Neural progenitor cell (in vitro differentiated cells): Measurements from ENCODE around the gene PARVA. TPM values are rescaled to one million over a fixed set of nuclear protein-coding genes. Genes with fewer than 3 reads are reported as not detected.
A peak's percentile ranks its signal among the peaks of the same experiment; 100 is the strongest.

Experiments
- DNase-seq: peaks from one replicate; pipeline ENCODE4 v3.0.0-alpha.2; 2016; ENCODE audit warnings: low spot score
- H2AFZ ChIP-seq: fragments of 200-600 bp; sonication (generic); replicated peaks from 2 replicates; pipeline ENCODE4 v1.6.1; 2016; ENCODE audit warnings: antibody characterized with exemption
- H3F3A ChIP-seq: fragments of 200-600 bp; sonication (generic); 2 replicates; pipeline ENCODE4 v1.6.1; 2016; ENCODE audit warnings: antibody characterized with exemption, low read depth
- H3K27ac ChIP-seq: fragments of 200-600 bp; sonication (generic); 2 replicates; pipeline ENCODE4 v1.5.1; 2016; ENCODE audit warnings: mild to moderate bottlenecking
- H3K27me3 ChIP-seq: fragments of 200-600 bp; sonication (generic); 2 replicates; pipeline ENCODE4 v1.6.1; 2016; ENCODE audit warnings: mild to moderate bottlenecking, moderate library complexity
- H3K36me3 ChIP-seq: fragments of 200-600 bp; sonication (generic); 2 replicates; pipeline ENCODE4 v1.5.1; 2016
- H3K4me1 ChIP-seq: fragments of 200-600 bp; sonication (generic); 2 replicates; pipeline ENCODE4 v1.6.1; 2016; ENCODE audit warnings: mixed run types
- H3K4me2 ChIP-seq: fragments of 200-600 bp; sonication (generic); 2 replicates; pipeline ENCODE4 v1.6.1; 2016
- H3K4me3 ChIP-seq: fragments of 200-600 bp; sonication (generic); 2 replicates; pipeline ENCODE4 v1.5.1; 2016
- H3K79me2 ChIP-seq: fragments of 200-600 bp; sonication (generic); 2 replicates; pipeline ENCODE4 v1.6.1; 2016; ENCODE audit warnings: low read depth
- H3K9ac ChIP-seq: fragments of 200-600 bp; sonication (generic); 2 replicates; pipeline ENCODE4 v1.6.1; 2016
- H3K9me3 ChIP-seq: fragments of 200-600 bp; sonication (generic); 2 replicates; pipeline ENCODE4 v1.5.1; 2016; ENCODE audit warnings: low read depth
- H4K20me1 ChIP-seq: fragments of 200-600 bp; sonication (generic); 2 replicates; pipeline ENCODE4 v1.6.1; 2016; ENCODE audit warnings: low read depth
- H3K27ac Mint-ChIP-seq: 3 replicates; pipeline ENCODE4 v1.8.0; 2021; ENCODE audit warnings: mixed read lengths
- H3K27me3 Mint-ChIP-seq: 2 replicates; pipeline ENCODE4 v1.8.0; 2022; ENCODE audit warnings: low read depth, mild to moderate bottlenecking, inconsistent platforms, moderate library complexity, mixed read lengths; ENCODE audit not compliant: insufficient read depth
- H3K36me3 Mint-ChIP-seq: 3 replicates; pipeline ENCODE4 v1.8.0; 2021; ENCODE audit warnings: mixed read lengths
- H3K4me1 Mint-ChIP-seq: 3 replicates; pipeline ENCODE4 v1.8.0; 2021; ENCODE audit warnings: mixed read lengths
- H3K4me3 Mint-ChIP-seq: 3 replicates; pipeline ENCODE4 v1.8.0; 2021; ENCODE audit warnings: mild to moderate bottlenecking, moderate library complexity, mixed read lengths
- H3K9me3 Mint-ChIP-seq: 3 replicates; pipeline ENCODE4 v1.8.0; 2020; ENCODE audit warnings: mixed read lengths
- CTCF ChIP-seq: fragments of 200-600 bp; sonication (generic); IDR thresholded peaks from 2 replicates; pipeline ENCODE4 v1.5.1; 2017; ENCODE audit warnings: antibody characterized with exemption, mild to moderate bottlenecking
- EZH2 ChIP-seq: fragments of 200-600 bp; sonication (generic); IDR thresholded peaks from 2 replicates; pipeline ENCODE4 v1.6.1; 2017; ENCODE audit warnings: antibody characterized with exemption, mild to moderate bottlenecking, moderate library complexity
- EZH2phosphoT487 ChIP-seq: fragments of 200-600 bp; sonication (generic); IDR thresholded peaks from 2 replicates; pipeline ENCODE4 v1.6.1; 2017; ENCODE audit warnings: antibody characterized with exemption
- total RNA-seq: library from RNA; depleted of rRNA; stranded (reverse); fragments of >200 nt; gene quantifications from 2 replicates; pipeline ENCODE4 v1.2.3, GENCODE V29; 2015; ENCODE audit warnings: low replicate concordance

PARVA gene
- total RNA-seq, 1 donor from 2014 or later = 15.3 TPM

DNA sequence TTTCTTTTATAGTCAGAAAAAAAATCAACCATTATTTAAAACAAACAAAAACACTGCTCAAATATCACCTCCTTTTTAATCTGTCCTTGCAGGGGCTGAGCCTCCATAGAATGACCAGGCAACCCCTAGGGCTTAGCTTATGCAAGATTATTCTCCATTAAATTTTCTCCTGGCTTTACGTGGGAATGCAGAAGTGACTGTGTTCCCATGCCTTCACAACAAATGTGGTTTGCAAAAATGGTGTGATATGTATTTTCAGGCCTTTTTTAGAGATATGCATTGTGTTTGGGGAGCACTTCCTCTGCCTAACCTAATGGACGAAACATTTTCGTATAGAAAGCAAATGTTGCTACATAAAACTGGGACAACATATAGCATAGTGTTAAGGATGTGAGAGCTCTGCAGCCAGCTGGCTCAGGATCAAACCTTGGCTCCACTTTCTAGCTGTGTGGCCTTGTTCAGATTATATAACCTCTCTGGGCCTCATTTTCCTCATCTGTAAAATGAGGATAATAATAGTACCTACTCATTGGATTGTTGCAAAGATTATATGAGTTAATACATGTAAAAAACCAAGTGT lies 82.6 kb downstream of the PARVA start:
- Histone ChIP-seq H2AFZ (no peak overlapping the region), H3F3A (no peaks in the 10 kb centered on the region), H3K27ac (no peak overlapping the region), H3K9ac (no peak overlapping the region), H3K9me3 (no peaks in the 10 kb centered on the region), H4K20me1 (no peaks in the 10 kb centered on the region), H3K79me2 (no peaks in the 10 kb centered on the region), H3K27me3 (no peaks in the 10 kb centered on the region), H3K36me3 (no peaks in the 10 kb centered on the region), H3K4me3 (no peak overlapping the region), H3K4me2 (no peak overlapping the region), H3K4me1 (peaks cover 24% of the 10 kb centered on the region)
- peaks cover 51% of the 10 kb centered on the region for H3K4me1 Mint-ChIP-seq
- H3K9me3 Mint-ChIP-seq = peaks cover 4% of the 10 kb centered on the region
- H3K27me3 Mint-ChIP-seq = peaks cover 3% of the 10 kb centered on the region
- H3K27ac Mint-ChIP-seq = peak overlapping the region; percentile 87
- TF ChIP-seq EZH2phosphoT487 (no peak), EZH2 (no peak), CTCF (no peak)
- peaks cover 5% of the 10 kb centered on the region for H3K36me3 Mint-ChIP-seq
- no peak overlapping the region for H3K4me3 Mint-ChIP-seq
- DNase-seq = no peak

- peaks cover 3% of the 10 kb centered on the region for H3K27me3 Mint-ChIP-seq
- Histone ChIP-seq H3K4me1 (peaks cover 24% of the 10 kb centered on the region), H4K20me1 (no peaks in the 10 kb centered on the region), H2AFZ (no peak overlapping the region), H3K9me3 (no peaks in the 10 kb centered on the region), H3K79me2 (no peaks in the 10 kb centered on the region), H3K9ac (no peak overlapping the region), H3K4me2 (no peak overlapping the region), H3K27me3 (no peaks in the 10 kb centered on the region), H3K36me3 (no peaks in the 10 kb centered on the region), H3K4me3 (no peak overlapping the region), H3K27ac (no peak overlapping the region), H3F3A (no peaks in the 10 kb centered on the region)
- peak; percentile 12 for DNase-seq
- no peak overlapping the region for H3K4me3 Mint-ChIP-seq
- H3K27ac Mint-ChIP-seq = peak overlapping the region; percentile 87
- H3K4me1 Mint-ChIP-seq = peaks cover 51% of the 10 kb centered on the region
- peaks cover 5% of the 10 kb centered on the region for H3K36me3 Mint-ChIP-seq
- TF ChIP-seq CTCF (no peak), EZH2 (no peak)
- H3K9me3 Mint-ChIP-seq = peaks cover 4% of the 10 kb centered on the region
These were observed 83.1 kb downstream of the PARVA start for GRCh38 chr11:12460466-12460865.

DNA sequence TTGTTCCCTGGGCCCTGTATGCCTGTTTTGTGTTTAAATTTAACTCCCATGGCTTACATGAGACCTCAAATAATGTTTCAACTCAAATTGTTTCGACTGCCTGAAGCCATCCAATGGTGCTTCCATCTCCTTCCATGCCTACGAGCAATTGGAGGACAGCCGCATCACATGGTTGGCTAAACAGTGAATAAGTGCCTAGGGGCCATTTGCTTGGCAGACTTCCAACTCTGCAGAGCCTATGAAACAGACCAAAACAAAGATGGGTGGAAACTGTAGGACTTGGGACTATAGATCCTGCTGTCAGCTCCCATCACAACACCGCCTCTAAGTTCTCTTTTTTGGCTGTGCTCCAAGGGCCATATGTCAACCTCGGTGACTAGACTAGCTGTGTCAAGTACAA lies 84.1 kb downstream of the PARVA start:
- H3K27ac ChIP-seq = no peak overlapping the region

More for the DNA sequence above, 84.1 kb downstream of the PARVA start:
- Mint-ChIP-seq H3K9me3 (peaks cover 4% of the 10 kb centered on the region), H3K36me3 (peaks cover 5% of the 10 kb centered on the region), H3K27me3 (peaks cover 3% of the 10 kb centered on the region), H3K27ac (no peak overlapping the region), H3K4me3 (no peak overlapping the region), H3K4me1 (peaks cover 45% of the 10 kb centered on the region)
- Histone ChIP-seq H3K79me2 (no peaks in the 10 kb centered on the region), H3K9me3 (no peaks in the 10 kb centered on the region), H4K20me1 (no peaks in the 10 kb centered on the region), H3F3A (no peaks in the 10 kb centered on the region), H2AFZ (no peak overlapping the region), H3K4me3 (no peak overlapping the region), H3K4me1 (peaks cover 21% of the 10 kb centered on the region), H3K27me3 (no peaks in the 10 kb centered on the region), H3K36me3 (no peaks in the 10 kb centered on the region), H3K4me2 (no peak overlapping the region), H3K9ac (no peak overlapping the region)
- DNase-seq = no peak
- no peak for TF ChIP-seq EZH2phosphoT487
- no peak for TF ChIP-seq CTCF
- no peak for TF ChIP-seq EZH2
